Stimulated activated effector memory CD8-positive, alpha-beta T cell treated with anti-CD3 and anti-CD28 coated beads, Interleukin-12 subunit alpha, Interleukin-12 subunit beta, amount 100 ng/mL, for 72 hours (primary cell): ENCODE measurements around the gene CDK14.

ENCODE experiments used
- ATAC-seq: fragments of 150-1000 bp; cut with Tn5 transposase; 2 replicates; pipeline ENCODE4 v1.10.0; 2021
- DNase-seq, 2 donors: peaks; one replicate each; pipeline ENCODE4 v3.0.0; 2021 to 2022; ENCODE audit warnings: low spot score in 2 of 2
- H3K27ac Mint-ChIP-seq: one replicate; pipeline ENCODE4 v1.8.0; 2022; ENCODE audit warnings: mild to moderate bottlenecking, mixed read lengths
- H3K36me3 Mint-ChIP-seq: one replicate; pipeline ENCODE4 v1.8.0; 2022; ENCODE audit warnings: mild to moderate bottlenecking, mixed read lengths
- H3K4me1 Mint-ChIP-seq: one replicate; pipeline ENCODE4 v1.8.0; 2022; ENCODE audit warnings: mixed read lengths
- H3K4me3 Mint-ChIP-seq: one replicate; pipeline ENCODE4 v1.8.0; 2022; ENCODE audit warnings: mild to moderate bottlenecking, mixed read lengths
- H3K9me3 Mint-ChIP-seq: one replicate; pipeline ENCODE4 v1.8.0; 2022; ENCODE audit warnings: mixed read lengths

CDK14 gene

DNA sequence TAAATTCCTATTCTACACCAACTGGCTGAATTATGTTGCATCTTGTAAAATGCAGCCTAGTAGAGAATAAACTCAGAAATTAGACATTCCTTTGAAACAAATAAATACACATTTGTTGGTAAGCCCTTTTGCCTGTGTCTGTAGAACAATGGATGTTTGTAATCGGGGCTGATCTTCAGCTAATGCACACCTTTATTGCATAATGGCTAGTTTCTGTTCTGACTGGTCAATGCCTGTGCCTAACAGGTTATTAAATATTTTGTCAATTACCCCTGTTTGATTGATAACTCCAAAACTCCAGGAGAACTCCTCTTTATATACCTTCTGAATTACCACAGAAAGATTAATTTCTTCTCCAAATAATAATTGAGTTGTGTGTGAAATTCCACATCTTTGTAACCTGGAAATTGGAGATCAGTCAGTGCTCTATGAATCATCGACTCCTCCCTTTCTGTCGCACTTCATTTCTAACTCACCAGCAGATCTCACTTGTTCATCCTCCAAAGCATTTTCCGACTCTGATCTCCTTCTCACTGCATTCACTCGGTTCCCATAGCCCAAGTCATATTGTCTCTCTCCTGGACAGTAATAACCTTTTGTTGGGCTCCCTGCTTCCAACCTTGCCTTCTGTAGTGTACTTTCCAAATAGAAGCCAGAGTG lies 472.1 kb downstream of the CDK14 start:
- no peak overlapping the region for H3K4me3 Mint-ChIP-seq
- no peak overlapping the region for H3K27ac Mint-ChIP-seq
- DNase-seq (no peak), ATAC-seq (no peak)
- H3K9me3 Mint-ChIP-seq, result no peaks in the 10 kb centered on the region
- no peaks in the 10 kb centered on the region for H3K4me1 Mint-ChIP-seq
- H3K36me3 Mint-ChIP-seq, result no peaks in the 10 kb centered on the region

- Mint-ChIP-seq H3K36me3 (no peaks in the 10 kb centered on the region), H3K9me3 (no peaks in the 10 kb centered on the region), H3K27ac (no peak overlapping the region), H3K4me3 (no peak overlapping the region), H3K4me1 (no peaks in the 10 kb centered on the region)
- DNase-seq (no peak), ATAC-seq (no peak)
Observed at GRCh38 chr7:91069146-91069545, 473.0 kb downstream of the CDK14 start.

DNA sequence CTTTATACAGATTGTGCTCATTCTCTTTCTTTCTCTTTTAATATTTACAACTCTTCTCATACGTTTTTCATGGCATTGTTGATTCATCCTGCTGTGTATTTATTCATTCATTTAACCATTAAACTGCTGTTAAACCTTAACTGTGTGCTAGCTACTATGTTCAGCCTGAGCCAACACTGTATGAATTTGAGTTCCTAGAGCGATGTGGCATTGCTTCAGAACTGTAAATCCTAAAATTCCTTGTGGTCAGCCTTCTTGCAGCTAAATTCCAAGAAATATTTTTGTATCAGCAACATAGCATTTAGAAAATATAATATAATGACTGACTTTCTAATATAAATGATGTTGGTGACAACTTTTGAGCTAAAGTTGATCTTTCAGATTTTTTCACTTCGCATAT lies 483.4 kb downstream of the CDK14 start:
- Mint-ChIP-seq H3K9me3 (no peaks in the 10 kb centered on the region), H3K4me3 (no peak overlapping the region), H3K36me3 (no peaks in the 10 kb centered on the region), H3K27ac (no peak overlapping the region), H3K4me1 (no peaks in the 10 kb centered on the region)
- no peak for ATAC-seq
- DNase-seq, result no peak

DNA sequence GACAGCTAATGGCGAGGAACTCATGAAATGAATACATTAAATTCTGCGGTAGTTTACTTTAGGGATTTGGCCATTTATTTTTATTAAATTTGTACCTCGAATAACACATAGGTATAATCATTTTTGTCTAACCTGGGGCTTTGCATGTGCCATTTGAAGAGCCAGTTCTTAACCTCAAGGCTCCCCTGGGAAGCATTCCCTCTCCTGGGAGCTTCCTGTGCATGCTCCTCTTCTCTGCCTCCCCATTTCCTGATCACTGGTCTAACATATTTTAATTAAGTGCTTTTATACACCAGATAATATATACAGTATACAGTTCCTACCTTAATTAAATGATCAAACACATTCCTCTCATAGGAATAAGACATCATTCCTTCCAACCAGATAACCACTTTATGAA lies 484.2 kb downstream of the CDK14 start:
- H3K4me1 Mint-ChIP-seq, result no peaks in the 10 kb centered on the region
- no peaks in the 10 kb centered on the region for H3K9me3 Mint-ChIP-seq
- no peak overlapping the region for H3K27ac Mint-ChIP-seq
- ATAC-seq (no peak), DNase-seq (no peak)
- H3K36me3 Mint-ChIP-seq, result no peaks in the 10 kb centered on the region
- H3K4me3 Mint-ChIP-seq, result no peak overlapping the region

DNA sequence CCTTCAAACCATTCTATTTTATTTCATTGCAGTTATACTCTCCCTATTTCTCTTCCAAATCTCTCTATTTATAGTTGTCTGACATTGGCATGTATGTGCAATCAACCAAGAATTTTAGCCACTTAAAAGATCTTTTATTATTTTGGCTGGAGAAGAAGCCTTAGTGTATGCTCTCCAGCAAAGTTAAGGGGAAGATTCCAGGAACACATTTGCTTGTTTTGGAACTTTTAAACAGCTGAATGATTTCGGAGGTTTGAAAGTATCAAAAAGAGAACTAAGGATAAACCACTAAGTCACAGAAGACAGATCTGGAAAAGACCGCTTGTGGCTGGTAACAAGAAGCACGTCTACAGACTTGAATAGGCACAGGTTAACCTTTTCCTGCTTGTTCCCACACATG lies 485.9 kb downstream of the CDK14 start:
- no peaks in the 10 kb centered on the region for H3K36me3 Mint-ChIP-seq
- H3K4me3 Mint-ChIP-seq, result no peak overlapping the region
- H3K4me1 Mint-ChIP-seq, result no peaks in the 10 kb centered on the region
- no peak for DNase-seq
- no peak for ATAC-seq
- no peaks in the 10 kb centered on the region for H3K9me3 Mint-ChIP-seq
- H3K27ac Mint-ChIP-seq, result no peak overlapping the region

- Mint-ChIP-seq H3K9me3 (no peaks in the 10 kb centered on the region), H3K4me1 (no peaks in the 10 kb centered on the region), H3K36me3 (no peaks in the 10 kb centered on the region), H3K4me3 (no peak overlapping the region), H3K27ac (no peak overlapping the region)
- ATAC-seq, result no peak
- no peak for DNase-seq
Observed at GRCh38 chr7:91082852-91083495, 486.9 kb downstream of the CDK14 start.

GRCh38 chr7:91083855-91084644 lies 487.9 kb downstream of the CDK14 start:
- Mint-ChIP-seq H3K4me3 (no peak overlapping the region), H3K4me1 (no peaks in the 10 kb centered on the region), H3K36me3 (no peaks in the 10 kb centered on the region), H3K27ac (no peak overlapping the region), H3K9me3 (no peaks in the 10 kb centered on the region)
- no peak for ATAC-seq
- DNase-seq, result no peak

DNA sequence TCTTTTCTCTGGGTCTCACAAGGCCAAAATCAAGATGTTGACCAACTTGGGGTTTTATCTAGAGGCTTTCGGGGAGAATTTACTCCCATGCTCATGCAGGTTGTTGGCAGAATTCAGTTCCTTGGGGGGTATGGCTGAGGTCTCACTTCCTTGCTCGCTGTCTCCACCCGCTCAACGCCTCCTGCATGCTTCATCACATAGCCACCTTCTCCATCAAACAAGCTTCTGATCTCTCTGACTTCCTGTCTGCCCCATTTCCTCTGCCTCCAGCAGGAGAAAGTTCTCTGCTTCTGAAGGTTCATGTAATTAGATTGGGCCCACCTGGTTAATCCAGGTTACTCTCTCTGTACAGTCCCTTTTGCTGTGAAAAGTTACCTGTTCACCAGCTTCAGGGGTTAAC lies 489.1 kb downstream of the CDK14 start:
- ATAC-seq (no peak), DNase-seq (no peak)
- no peak overlapping the region for H3K4me3 Mint-ChIP-seq
- H3K9me3 Mint-ChIP-seq, result no peaks in the 10 kb centered on the region
- H3K27ac Mint-ChIP-seq, result no peak overlapping the region
- H3K36me3 Mint-ChIP-seq, result no peaks in the 10 kb centered on the region
- no peaks in the 10 kb centered on the region for H3K4me1 Mint-ChIP-seq

GRCh38 chr7:91086200-91086599 lies 490.1 kb downstream of the CDK14 start:
- H3K36me3 Mint-ChIP-seq, result no peaks in the 10 kb centered on the region
- no peak overlapping the region for H3K27ac Mint-ChIP-seq
- H3K9me3 Mint-ChIP-seq, result no peaks in the 10 kb centered on the region
- no peak for DNase-seq
- H3K4me1 Mint-ChIP-seq, result no peaks in the 10 kb centered on the region
- H3K4me3 Mint-ChIP-seq, result no peak overlapping the region
- no peak for ATAC-seq

DNA sequence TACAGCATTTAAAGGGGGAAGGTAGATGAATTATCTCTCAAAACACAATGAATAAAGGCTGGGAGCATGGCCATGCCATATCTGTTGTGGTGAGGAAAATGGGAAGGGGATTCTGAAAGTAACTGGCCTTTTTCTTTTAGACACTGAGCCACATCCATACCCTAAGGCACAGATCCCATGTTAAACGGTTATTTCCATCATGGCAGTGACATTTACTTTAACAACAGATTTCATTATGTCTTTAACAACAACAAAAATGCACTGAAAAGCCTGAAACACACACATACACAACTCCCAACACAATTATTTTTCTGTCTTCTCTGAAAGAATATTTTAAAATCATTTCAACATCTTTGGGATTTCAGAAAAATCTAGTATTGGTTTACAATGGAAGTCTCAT lies 492.0 kb downstream of the CDK14 start:
- Mint-ChIP-seq H3K27ac (no peak overlapping the region), H3K36me3 (no peaks in the 10 kb centered on the region), H3K4me3 (no peak overlapping the region), H3K9me3 (no peaks in the 10 kb centered on the region), H3K4me1 (no peaks in the 10 kb centered on the region)
- DNase-seq, result no peak
- ATAC-seq, result no peak

GRCh38 chr7:91088691-91089090 lies 492.6 kb downstream of the CDK14 start:
- Mint-ChIP-seq H3K27ac (no peak overlapping the region), H3K36me3 (no peaks in the 10 kb centered on the region), H3K4me3 (no peak overlapping the region), H3K9me3 (no peaks in the 10 kb centered on the region), H3K4me1 (no peaks in the 10 kb centered on the region)
- DNase-seq (no peak), ATAC-seq (no peak)

GRCh38 chr7:91089382-91089963 lies 493.4 kb downstream of the CDK14 start:
- no peak for ATAC-seq
- H3K27ac Mint-ChIP-seq, result no peak overlapping the region
- no peaks in the 10 kb centered on the region for H3K9me3 Mint-ChIP-seq
- DNase-seq, result no peak
- no peaks in the 10 kb centered on the region for H3K36me3 Mint-ChIP-seq
- no peak overlapping the region for H3K4me3 Mint-ChIP-seq
- H3K4me1 Mint-ChIP-seq, result no peaks in the 10 kb centered on the region

DNA sequence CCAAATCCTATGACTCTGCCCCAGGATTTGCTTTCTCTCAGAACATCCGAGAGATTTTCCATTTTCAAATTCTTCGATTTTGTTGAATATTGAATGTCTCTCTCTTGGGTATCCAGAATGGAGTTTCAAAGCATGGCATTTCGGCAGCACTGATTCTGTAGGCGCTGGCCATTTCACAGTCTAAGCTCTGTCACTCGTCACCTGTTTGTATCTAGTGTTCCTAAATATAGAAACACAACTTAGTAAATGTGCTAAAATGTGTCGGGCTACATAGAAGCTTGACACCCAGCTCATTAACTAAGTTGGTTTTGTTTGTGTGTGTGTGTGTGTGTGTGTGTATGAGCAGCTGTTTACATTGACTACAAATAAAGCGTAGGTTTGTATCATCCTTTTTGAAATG lies 494.6 kb downstream of the CDK14 start:
- Mint-ChIP-seq H3K4me3 (no peak overlapping the region), H3K27ac (no peak overlapping the region), H3K36me3 (no peaks in the 10 kb centered on the region), H3K4me1 (no peaks in the 10 kb centered on the region), H3K9me3 (no peaks in the 10 kb centered on the region)
- no peak for ATAC-seq
- no peak for DNase-seq

DNA sequence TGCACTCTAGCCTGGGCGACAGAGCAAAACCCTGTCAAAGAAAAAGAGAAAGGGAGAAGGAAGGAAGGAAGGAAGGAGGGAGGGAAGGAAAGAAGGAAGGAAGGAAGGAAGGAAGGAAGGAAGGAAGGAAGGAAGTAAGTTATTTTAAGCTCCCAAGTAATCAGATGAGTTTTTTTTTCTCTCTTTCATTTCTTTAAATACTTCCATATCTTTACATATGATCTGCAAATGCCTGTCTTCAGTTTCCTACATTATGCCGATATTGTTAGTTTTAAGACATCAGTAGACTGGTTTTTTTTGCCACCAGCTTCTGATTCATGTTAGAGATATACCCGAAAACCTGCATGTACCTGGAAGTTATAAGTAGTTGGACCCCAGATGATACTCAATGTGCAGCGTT lies 495.5 kb downstream of the CDK14 start:
- H3K27ac Mint-ChIP-seq, result no peak overlapping the region
- no peak for DNase-seq
- no peaks in the 10 kb centered on the region for H3K9me3 Mint-ChIP-seq
- no peaks in the 10 kb centered on the region for H3K4me1 Mint-ChIP-seq
- no peaks in the 10 kb centered on the region for H3K36me3 Mint-ChIP-seq
- no peak for ATAC-seq
- no peak overlapping the region for H3K4me3 Mint-ChIP-seq

DNA sequence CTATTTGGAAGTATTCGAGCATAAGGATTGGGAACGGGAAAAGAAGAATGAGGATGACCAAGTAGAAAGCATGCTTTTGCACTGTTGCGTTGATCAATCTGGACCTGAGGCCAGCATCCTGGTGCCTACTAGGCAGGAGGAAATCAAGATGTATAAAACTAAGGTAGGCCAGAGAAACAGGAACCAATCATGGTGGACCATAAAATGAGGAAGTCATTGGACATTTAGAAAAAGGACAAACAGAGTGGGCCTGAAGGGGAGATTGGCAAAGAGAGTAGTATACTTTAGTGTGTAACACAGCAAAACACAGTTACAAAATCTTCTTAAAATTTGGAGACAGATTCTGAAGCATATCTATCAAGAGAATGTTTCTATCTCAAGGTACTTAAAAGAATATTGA lies 497.1 kb downstream of the CDK14 start:
- Mint-ChIP-seq H3K4me3 (no peak overlapping the region), H3K9me3 (no peaks in the 10 kb centered on the region), H3K4me1 (no peaks in the 10 kb centered on the region), H3K36me3 (no peaks in the 10 kb centered on the region), H3K27ac (no peak overlapping the region)
- no peak for ATAC-seq
- no peak for DNase-seq

DNA sequence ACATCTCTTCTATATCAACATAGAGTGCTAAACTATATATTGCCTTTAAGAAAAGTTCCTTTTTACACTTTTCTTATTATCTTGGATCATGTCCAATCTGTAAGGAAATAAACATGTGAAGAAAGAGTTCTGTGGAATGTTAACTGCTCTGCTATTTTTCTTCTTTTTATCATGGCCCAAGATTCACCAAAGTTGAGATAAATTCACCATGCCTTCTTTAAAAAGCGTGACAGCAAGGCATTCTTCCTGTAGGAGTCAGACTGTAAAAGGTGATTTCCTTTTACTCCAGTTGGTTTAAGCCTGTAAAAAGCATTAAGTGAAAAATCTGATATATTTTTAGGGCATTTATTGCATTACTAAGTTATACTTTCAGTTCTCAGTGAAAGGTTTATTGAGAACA lies 502.4 kb downstream of the CDK14 start:
- no peaks in the 10 kb centered on the region for H3K9me3 Mint-ChIP-seq
- H3K4me1 Mint-ChIP-seq, result no peaks in the 10 kb centered on the region
- DNase-seq (no peak), ATAC-seq (no peak)
- H3K27ac Mint-ChIP-seq, result no peak overlapping the region
- no peak overlapping the region for H3K4me3 Mint-ChIP-seq
- H3K36me3 Mint-ChIP-seq, result no peaks in the 10 kb centered on the region
